ENCODE data around the gene ZBTB9.

ZBTB9 gene

DNA sequence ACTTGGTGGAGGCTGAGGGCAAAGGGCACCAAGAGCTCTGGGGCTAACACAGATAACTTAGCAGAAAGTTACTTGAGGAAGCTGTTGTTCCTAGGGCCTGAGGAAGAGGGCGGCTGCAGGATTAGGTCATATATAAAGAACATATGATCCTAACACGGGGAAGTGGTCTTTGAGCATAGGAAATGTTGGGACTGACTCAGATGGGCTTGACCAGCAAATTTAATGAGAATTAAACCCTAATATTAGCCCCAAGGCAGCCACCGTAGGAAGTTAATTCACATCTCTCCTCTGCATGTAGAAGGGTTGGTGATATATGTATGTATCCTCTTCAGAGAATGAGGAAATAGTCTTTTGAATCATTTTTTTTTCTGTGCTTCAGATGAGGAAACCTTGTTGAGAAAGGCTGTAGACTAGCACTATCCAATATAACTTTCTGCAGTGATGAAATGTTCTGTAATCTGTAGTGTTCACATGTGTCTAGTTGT is 9.2 kb upstream of the ZBTB9 start:
- H3K9me3 ChIP-seq (replicated peaks; ENCODE audit: insufficient read depth, low read length), result no peaks in the 10 kb centered on the region
- no peaks in the 10 kb centered on the region for H3K27me3 ChIP-seq (replicated peaks; ENCODE audit: insufficient read depth, low read length)
- H3K4me2 ChIP-seq (ENCODE audit: low read depth, low read length), result no peak overlapping the region
- no peak overlapping the region for H3K9ac ChIP-seq (ENCODE audit: low read length)
- TF ChIP-seq EZH2 (optimal IDR thresholded peaks at IDR 0.05; ENCODE audit: low read depth, low read length) (no peak), EZH2phosphoT487 (IDR thresholded peaks at IDR 0.05; ENCODE audit: low read length) (no peak)
- TF ChIP-seq, protein P1, sequence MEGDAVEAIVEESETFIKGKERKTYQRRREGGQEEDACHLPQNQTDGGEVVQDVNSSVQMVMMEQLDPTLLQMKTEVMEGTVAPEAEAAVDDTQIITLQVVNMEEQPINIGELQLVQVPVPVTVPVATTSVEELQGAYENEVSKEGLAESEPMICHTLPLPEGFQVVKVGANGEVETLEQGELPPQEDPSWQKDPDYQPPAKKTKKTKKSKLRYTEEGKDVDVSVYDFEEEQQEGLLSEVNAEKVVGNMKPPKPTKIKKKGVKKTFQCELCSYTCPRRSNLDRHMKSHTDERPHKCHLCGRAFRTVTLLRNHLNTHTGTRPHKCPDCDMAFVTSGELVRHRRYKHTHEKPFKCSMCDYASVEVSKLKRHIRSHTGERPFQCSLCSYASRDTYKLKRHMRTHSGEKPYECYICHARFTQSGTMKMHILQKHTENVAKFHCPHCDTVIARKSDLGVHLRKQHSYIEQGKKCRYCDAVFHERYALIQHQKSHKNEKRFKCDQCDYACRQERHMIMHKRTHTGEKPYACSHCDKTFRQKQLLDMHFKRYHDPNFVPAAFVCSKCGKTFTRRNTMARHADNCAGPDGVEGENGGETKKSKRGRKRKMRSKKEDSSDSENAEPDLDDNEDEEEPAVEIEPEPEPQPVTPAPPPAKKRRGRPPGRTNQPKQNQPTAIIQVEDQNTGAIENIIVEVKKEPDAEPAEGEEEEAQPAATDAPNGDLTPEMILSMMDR (IDR thresholded peaks at IDR 0.05; ENCODE audit: low read length), result no peak
- H3K27ac ChIP-seq (ENCODE audit: low read length), result no peak overlapping the region
- no peaks in the 10 kb centered on the region for H3K36me3 ChIP-seq (replicated peaks; ENCODE audit: insufficient read depth, low read length)
- no peak for DNase-seq
- H3K79me2 ChIP-seq (ENCODE audit: low read length), result no peaks in the 10 kb centered on the region
- no peaks in the 10 kb centered on the region for H3F3A ChIP-seq (ENCODE audit: insufficient read depth, low read length)
- H4K20me1 ChIP-seq (ENCODE audit: insufficient read depth, low read length), result no peaks in the 10 kb centered on the region
- H3K4me1 ChIP-seq (ENCODE audit: low read length), result no peaks in the 10 kb centered on the region
- H3K4me3 ChIP-seq (ENCODE audit: low read length), result no peak overlapping the region
- no peak overlapping the region for H2AFZ ChIP-seq (ENCODE audit: low read length)
- no peaks in the 10 kb centered on the region for H3K9me2 ChIP-seq (replicated peaks; ENCODE audit: insufficient read depth, low read length)

DNA sequence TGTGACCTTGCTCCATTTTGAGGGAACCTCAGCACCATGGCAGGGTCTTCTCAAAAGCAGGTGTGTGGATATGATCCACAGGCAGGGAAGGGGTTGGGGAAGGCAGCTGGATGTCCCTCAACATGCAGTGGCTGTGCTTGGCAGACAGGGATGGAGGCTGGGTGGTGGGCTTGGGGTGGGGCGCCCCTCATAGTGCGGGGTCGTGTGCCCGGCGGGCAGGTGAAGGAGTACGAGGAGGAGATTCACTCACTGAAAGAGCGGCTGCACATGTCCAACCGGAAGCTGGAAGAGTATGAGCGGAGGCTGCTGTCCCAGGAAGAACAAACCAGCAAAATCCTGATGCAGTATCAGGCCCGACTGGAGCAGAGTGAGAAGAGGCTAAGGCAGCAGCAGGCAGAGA is 8.0 kb upstream of the ZBTB9 start:
- no peak for TF ChIP-seq EZH2phosphoT487 (IDR thresholded peaks at IDR 0.05; ENCODE audit: low read length)
- TF ChIP-seq, protein P1 (IDR thresholded peaks at IDR 0.05; ENCODE audit: low read length), result no peak
- no peak for TF ChIP-seq EZH2 (optimal IDR thresholded peaks at IDR 0.05; ENCODE audit: low read depth, low read length)
- H4K20me1 ChIP-seq (ENCODE audit: insufficient read depth, low read length), result no peaks in the 10 kb centered on the region
- H3K9me3 ChIP-seq (replicated peaks; ENCODE audit: insufficient read depth, low read length), result no peaks in the 10 kb centered on the region
- no peak overlapping the region for H3K4me2 ChIP-seq (ENCODE audit: low read depth, low read length)
- H3K36me3 ChIP-seq (replicated peaks; ENCODE audit: insufficient read depth, low read length), result no peaks in the 10 kb centered on the region
- H3F3A ChIP-seq (ENCODE audit: insufficient read depth, low read length), result no peaks in the 10 kb centered on the region
- H3K27ac ChIP-seq (ENCODE audit: low read length), result no peak overlapping the region
- no peaks in the 10 kb centered on the region for H3K27me3 ChIP-seq (replicated peaks; ENCODE audit: insufficient read depth, low read length)
- no peaks in the 10 kb centered on the region for H3K4me1 ChIP-seq (ENCODE audit: low read length)
- no peaks in the 10 kb centered on the region for H3K79me2 ChIP-seq (ENCODE audit: low read length)
- no peak for DNase-seq
- H3K9ac ChIP-seq (ENCODE audit: low read length), result no peak overlapping the region
- H3K4me3 ChIP-seq (ENCODE audit: low read length), result no peak overlapping the region
- no peaks in the 10 kb centered on the region for H3K9me2 ChIP-seq (replicated peaks; ENCODE audit: insufficient read depth, low read length)
- no peak overlapping the region for H2AFZ ChIP-seq (ENCODE audit: low read length)

DNA sequence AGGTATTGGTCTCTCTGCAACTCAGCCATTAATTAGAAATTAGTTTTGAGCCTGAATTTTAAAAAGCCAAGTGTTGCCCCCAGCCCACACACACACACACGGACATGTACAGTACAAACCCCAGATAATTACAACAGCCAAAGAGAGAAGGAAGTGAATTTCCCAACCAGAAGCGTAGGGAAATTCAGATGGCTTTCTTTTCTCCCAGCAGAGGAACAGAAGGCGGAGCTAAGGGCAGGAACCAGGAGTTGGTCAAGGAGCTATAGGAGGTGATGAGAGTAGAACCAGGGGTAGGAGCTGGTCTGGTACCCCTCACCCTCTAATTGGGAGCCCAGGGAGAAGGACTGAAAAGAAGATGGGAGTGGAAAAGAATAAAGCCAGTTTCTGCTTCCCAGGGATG is 3.9 kb upstream of the ZBTB9 start:
- Histone ChIP-seq H3K9me3 (replicated peaks; ENCODE audit: insufficient read depth, low read length) (no peaks in the 10 kb centered on the region), H3K9ac (ENCODE audit: low read length) (no peak overlapping the region), H3K27me3 (replicated peaks; ENCODE audit: insufficient read depth, low read length) (no peaks in the 10 kb centered on the region), H4K20me1 (ENCODE audit: insufficient read depth, low read length) (no peaks in the 10 kb centered on the region), H3K4me1 (ENCODE audit: low read length) (no peaks in the 10 kb centered on the region), H3K4me3 (ENCODE audit: low read length) (no peak overlapping the region), H3K9me2 (replicated peaks; ENCODE audit: insufficient read depth, low read length) (no peaks in the 10 kb centered on the region), H3K27ac (ENCODE audit: low read length) (no peak overlapping the region), H3K36me3 (replicated peaks; ENCODE audit: insufficient read depth, low read length) (no peaks in the 10 kb centered on the region), H3K4me2 (ENCODE audit: low read depth, low read length) (no peak overlapping the region), H3F3A (ENCODE audit: insufficient read depth, low read length) (no peaks in the 10 kb centered on the region), H2AFZ (ENCODE audit: low read length) (no peak overlapping the region), H3K79me2 (ENCODE audit: low read length) (peaks cover 18% of the 10 kb centered on the region)
- TF ChIP-seq EZH2phosphoT487 (IDR thresholded peaks at IDR 0.05; ENCODE audit: low read length) (no peak), EZH2 (optimal IDR thresholded peaks at IDR 0.05; ENCODE audit: low read depth, low read length) (no peak)
- TF ChIP-seq, protein P1 (IDR thresholded peaks at IDR 0.05; ENCODE audit: low read length), result no peak
- no peak for DNase-seq
